Parathyroid adenoma (tissue), 2 donors: ENCODE measurements around the gene CTPS1.

Experiments used
- H2AFZ ChIP-seq: fragments of 300-600 bp; sonication (generic); one replicate; pipeline ENCODE4 v1.7.0; 2017; ENCODE audit warnings: antibody characterized with exemption, mild to moderate bottlenecking
- H3K27ac ChIP-seq: fragments of 300-600 bp; sonication (generic); one replicate; pipeline ENCODE4 v1.7.0; 2017
- H3K27me3 ChIP-seq: fragments of 300-600 bp; sonication (generic); one replicate; pipeline ENCODE4 v1.7.0; 2017; ENCODE audit warnings: low read length; ENCODE audit not compliant: control insufficient read depth, insufficient read depth
- H3K36me3 ChIP-seq: fragments of 300-600 bp; sonication (generic); one replicate; pipeline ENCODE4 v1.7.0; 2017; ENCODE audit warnings: low read length; ENCODE audit not compliant: control insufficient read depth, insufficient read depth
- H3K4me1 ChIP-seq: fragments of 300-600 bp; sonication (generic); one replicate; pipeline ENCODE4 v1.7.0; 2017; ENCODE audit warnings: control low read depth
- H3K4me2 ChIP-seq: fragments of 300-600 bp; sonication (generic); one replicate; pipeline ENCODE4 v1.7.0; 2017; ENCODE audit warnings: low read length
- H3K4me3 ChIP-seq: fragments of 300-600 bp; sonication (generic); one replicate; pipeline ENCODE4 v1.7.0; 2017; ENCODE audit warnings: low read depth, low read length
- H3K79me2 ChIP-seq: fragments of 300-600 bp; sonication (generic); one replicate; pipeline ENCODE4 v1.7.0; 2017; ENCODE audit warnings: control low read depth
- H3K9ac ChIP-seq: fragments of 300-600 bp; sonication (generic); one replicate; pipeline ENCODE4 v1.7.0; 2017; ENCODE audit warnings: mild to moderate bottlenecking
- H3K9me3 ChIP-seq: fragments of 300-600 bp; sonication (generic); one replicate; pipeline ENCODE4 v1.7.0; 2017; ENCODE audit warnings: low read length; ENCODE audit not compliant: control insufficient read depth
- TF ChIP-seq, protein P1 (sequence below): fragments of 300-600 bp; sonication (generic); IDR thresholded peaks from one replicate; pipeline ENCODE4 v1.7.0; 2017; ENCODE audit warnings: antibody characterized with exemption, mild to moderate bottlenecking
- donor health status: primary hyperparathyroidism.

CTPS1 gene

DNA sequence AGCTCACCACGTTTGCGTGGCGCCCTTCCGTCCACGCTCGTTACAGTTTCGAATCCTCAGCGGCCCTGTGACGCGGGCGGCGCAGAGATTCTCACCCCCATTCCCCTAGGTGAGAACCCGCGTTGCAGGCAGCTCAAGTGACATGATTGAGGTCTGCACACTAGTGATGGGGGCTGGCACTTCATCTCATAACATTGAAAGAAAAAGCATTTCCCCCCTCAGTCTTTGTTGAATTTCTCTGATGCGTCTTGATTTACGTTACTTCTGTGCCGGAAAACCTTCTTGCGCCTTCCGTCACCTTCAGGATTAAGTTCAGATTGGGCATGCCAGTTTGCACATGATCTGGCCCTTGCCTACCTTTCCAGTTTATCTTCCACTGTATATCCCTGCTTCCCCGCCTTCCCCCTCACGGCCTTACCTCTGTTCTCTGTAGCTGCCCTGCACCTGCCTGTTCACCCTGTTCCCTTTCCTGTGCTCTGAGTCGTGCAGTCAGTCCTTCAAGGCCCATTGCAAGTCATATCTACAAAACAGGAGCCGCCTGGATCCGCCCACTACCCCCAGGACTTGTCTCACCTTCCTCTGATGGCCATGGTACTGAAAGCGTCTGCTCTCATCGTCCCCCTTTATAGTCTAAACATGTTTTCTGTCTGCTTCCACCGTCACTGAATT is 1.1 kb downstream of the CTPS1 start:
- Histone ChIP-seq H2AFZ (peak overlapping the region; percentile 33), H3K4me1 (peaks cover 6% of the 10 kb centered on the region), H3K27me3 (no peaks in the 10 kb centered on the region), H3K4me3 (peak overlapping the region; percentile 63), H3K79me2 (no peaks in the 10 kb centered on the region), H3K27ac (peak overlapping the region; percentile 70), H3K9ac (no peak overlapping the region), H3K36me3 (no peaks in the 10 kb centered on the region), H3K9me3 (no peaks in the 10 kb centered on the region), H3K4me2 (peak overlapping the region; percentile 77)
- TF ChIP-seq, protein P1, sequence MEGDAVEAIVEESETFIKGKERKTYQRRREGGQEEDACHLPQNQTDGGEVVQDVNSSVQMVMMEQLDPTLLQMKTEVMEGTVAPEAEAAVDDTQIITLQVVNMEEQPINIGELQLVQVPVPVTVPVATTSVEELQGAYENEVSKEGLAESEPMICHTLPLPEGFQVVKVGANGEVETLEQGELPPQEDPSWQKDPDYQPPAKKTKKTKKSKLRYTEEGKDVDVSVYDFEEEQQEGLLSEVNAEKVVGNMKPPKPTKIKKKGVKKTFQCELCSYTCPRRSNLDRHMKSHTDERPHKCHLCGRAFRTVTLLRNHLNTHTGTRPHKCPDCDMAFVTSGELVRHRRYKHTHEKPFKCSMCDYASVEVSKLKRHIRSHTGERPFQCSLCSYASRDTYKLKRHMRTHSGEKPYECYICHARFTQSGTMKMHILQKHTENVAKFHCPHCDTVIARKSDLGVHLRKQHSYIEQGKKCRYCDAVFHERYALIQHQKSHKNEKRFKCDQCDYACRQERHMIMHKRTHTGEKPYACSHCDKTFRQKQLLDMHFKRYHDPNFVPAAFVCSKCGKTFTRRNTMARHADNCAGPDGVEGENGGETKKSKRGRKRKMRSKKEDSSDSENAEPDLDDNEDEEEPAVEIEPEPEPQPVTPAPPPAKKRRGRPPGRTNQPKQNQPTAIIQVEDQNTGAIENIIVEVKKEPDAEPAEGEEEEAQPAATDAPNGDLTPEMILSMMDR, result no peak

DNA sequence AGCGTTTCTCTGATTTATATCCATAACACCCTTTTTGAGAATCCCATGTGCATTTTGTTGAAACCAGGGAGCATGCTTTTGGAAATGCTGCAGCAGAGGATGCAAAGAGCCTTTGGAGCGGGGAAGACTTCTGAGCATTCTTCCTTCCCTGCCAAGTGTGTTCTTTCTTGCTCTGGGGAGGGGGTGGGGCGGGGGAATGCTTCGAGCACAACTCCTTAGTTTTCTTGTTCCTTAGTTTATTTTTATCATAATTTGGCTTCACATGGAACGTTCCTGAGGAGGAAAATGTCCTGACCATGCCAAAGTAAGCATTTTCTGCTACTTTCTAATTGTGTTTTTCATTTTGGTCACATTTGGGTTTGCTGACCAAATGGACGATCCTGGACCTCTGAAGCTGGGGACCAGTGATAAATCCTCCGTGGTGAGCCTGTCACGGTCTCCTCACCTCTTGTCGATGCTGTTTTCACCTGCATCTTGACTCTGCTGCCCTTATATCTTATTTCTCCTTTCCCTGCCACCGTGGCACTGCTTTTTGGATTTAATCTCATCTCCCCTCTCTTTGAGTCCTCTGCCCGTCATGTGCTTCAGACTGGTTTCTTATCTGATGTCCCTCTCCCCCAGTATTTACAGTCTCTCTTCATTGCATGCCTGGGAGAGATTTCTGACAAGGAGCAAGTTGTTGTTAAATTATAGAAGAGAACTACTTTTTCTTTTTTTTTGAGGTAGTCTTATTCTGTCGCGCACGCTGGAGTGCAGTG is 2.4 kb downstream of the CTPS1 start:
- H3K9me3 ChIP-seq, result no peaks in the 10 kb centered on the region
- peak overlapping the region; percentile 63 for H3K4me3 ChIP-seq
- no peaks in the 10 kb centered on the region for H3K79me2 ChIP-seq
- no peaks in the 10 kb centered on the region for H3K36me3 ChIP-seq
- H2AFZ ChIP-seq, result no peak overlapping the region
- H3K4me2 ChIP-seq, result peak overlapping the region; percentile 77
- H3K4me1 ChIP-seq, result peaks cover 6% of the 10 kb centered on the region
- H3K27me3 ChIP-seq, result no peaks in the 10 kb centered on the region
- H3K27ac ChIP-seq, result peak overlapping the region; percentile 70
- H3K9ac ChIP-seq, result no peak overlapping the region
- TF ChIP-seq, protein P1, result no peak

DNA sequence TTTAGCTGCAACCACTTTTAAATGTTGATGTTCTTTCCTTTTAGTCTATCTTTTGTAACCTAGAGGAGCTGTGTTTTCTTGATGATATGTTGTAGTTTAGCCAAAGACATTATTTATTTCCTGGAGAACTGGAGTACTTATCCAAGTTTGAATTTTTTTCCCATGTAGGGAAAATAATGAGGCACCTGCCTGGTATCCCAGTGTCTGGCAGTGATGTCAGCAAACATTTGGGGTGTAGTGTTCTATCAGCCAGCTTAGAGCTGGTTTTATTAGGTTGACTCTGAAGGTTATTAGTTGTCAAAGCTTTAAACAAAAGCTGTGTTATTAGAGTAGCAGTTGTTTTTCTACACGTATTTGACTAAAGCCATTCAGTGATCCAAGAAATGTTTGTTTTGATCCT is 3.2 kb downstream of the CTPS1 start:
- no peaks in the 10 kb centered on the region for H3K79me2 ChIP-seq
- H3K4me2 ChIP-seq, result peak overlapping the region; percentile 77
- TF ChIP-seq, protein P1, result no peak
- H3K27ac ChIP-seq, result no peak overlapping the region
- peaks cover 10% of the 10 kb centered on the region for H3K4me1 ChIP-seq
- no peaks in the 10 kb centered on the region for H3K9me3 ChIP-seq
- H3K4me3 ChIP-seq, result peak overlapping the region; percentile 63
- H2AFZ ChIP-seq, result no peak overlapping the region
- no peaks in the 10 kb centered on the region for H3K36me3 ChIP-seq
- H3K27me3 ChIP-seq, result no peaks in the 10 kb centered on the region
- no peak overlapping the region for H3K9ac ChIP-seq

DNA sequence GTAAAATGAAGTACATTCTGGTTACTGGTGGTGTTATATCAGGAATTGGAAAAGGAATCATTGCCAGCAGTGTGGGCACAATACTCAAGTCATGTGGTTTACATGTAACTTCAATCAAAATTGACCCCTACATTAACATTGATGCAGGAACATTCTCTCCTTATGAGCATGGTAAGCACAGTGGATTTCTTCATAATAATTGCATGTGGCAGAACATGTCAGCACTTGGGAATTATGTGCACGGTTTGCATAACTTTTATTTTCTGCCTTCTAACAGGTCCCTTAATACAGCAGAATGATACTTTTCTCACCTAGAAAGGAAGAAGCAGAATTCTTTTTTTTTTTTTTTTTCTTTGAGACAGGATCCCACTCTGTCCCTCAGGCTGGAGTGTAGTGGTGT is 3.8 kb downstream of the CTPS1 start:
- H3K4me1 ChIP-seq, result peaks cover 11% of the 10 kb centered on the region
- H2AFZ ChIP-seq, result no peak overlapping the region
- H3K4me3 ChIP-seq, result no peak overlapping the region
- H3K4me2 ChIP-seq, result no peak overlapping the region
- H3K79me2 ChIP-seq, result no peaks in the 10 kb centered on the region
- no peak overlapping the region for H3K27ac ChIP-seq
- H3K9me3 ChIP-seq, result no peaks in the 10 kb centered on the region
- H3K36me3 ChIP-seq, result no peaks in the 10 kb centered on the region
- H3K9ac ChIP-seq, result no peak overlapping the region
- TF ChIP-seq, protein P1, result no peak
- no peaks in the 10 kb centered on the region for H3K27me3 ChIP-seq
